Prostate gland (tissue), 2 donors: ENCODE results near the gene AFF3. TPM values are rescaled to one million over a fixed set of nuclear protein-coding genes. Genes with fewer than 3 reads are reported as not detected.
"Not testable (repeated sequence)": the region's sequence is repeated elsewhere in the genome, so short reads cannot be mapped to it uniquely, and the experiment has no call there.

ENCODE experiments used
- DNase-seq: peaks from one replicate; pipeline ENCODE4 v3.0.0-alpha.2; 2019; ENCODE audit warnings: low spot score
- H3K27ac ChIP-seq, 2 donors: fragments of 200-600 bp; sonication (generic); 2 replicates each; pipeline ENCODE4 v1.5.1; 2017 to 2019
- H3K27me3 ChIP-seq: fragments of 200-600 bp; sonication (generic); replicated peaks from 2 replicates; pipeline ENCODE4 v1.5.1; 2019; ENCODE audit not compliant: insufficient read depth
- H3K36me3 ChIP-seq, 2 donors: fragments of 200-600 bp; sonication (generic); 1 replicate in 1 of 2; 2 replicates in 1 of 2; pipeline versions ENCODE4 v1.5.1 to v1.8.1; 2017 to 2019
- H3K4me1 ChIP-seq: fragments of 200-600 bp; sonication (generic); replicated peaks from 2 replicates; pipeline ENCODE4 v1.5.1; 2019
- H3K4me3 ChIP-seq, 2 donors: fragments of 200-600 bp; sonication (generic); 2 replicates each; pipeline ENCODE4 v1.5.1; 2017 to 2019
- H3K9me3 ChIP-seq: fragments of 200-600 bp; sonication (generic); 2 replicates; pipeline ENCODE4 v1.5.1; 2017
- CTCF ChIP-seq, 4 experiments: fragments of 200-600 bp in 2 of 4; fragments of 450-650 bp in 2 of 4; sonication (generic) in 2 of 4; IDR thresholded peaks; 1 replicate in 3 of 4; 2 replicates in 1 of 4; pipeline ENCODE4 v1.5.1; 2016 to 2019; ENCODE audit warnings: antibody characterized with exemption in 4 of 4, mild to moderate bottlenecking in 2 of 4, moderate library complexity in 2 of 4
- POLR2A ChIP-seq: fragments of 450-650 bp; IDR thresholded peaks from one replicate; pipeline ENCODE4 v1.6.1; 2016; ENCODE audit warnings: antibody characterized with exemption, mild to moderate bottlenecking
- POLR2AphosphoS5 ChIP-seq: sonication (generic); formaldehyde crosslinking; IDR thresholded peaks from one replicate; pipeline ENCODE4 v1.6.1; 2017; ENCODE audit warnings: antibody characterized with exemption
- WGBS: methylation state at CpG from one replicate; pipeline ENCODE4 v1.1.5; 2018; 5-methylcytosine and 5-hydroxymethylcytosine counted together
- intact Hi-C: fragments of 100-400 bp; cut with DNase I; formaldehyde crosslinking; loops from one replicate; pipeline ENCODE4 v1.14.2; 2022
- total RNA-seq, 2 donors: library from RNA; depleted of rRNA; stranded (reverse); fragments of >200 nt; gene quantifications; one replicate each; pipeline ENCODE4 v1.1.0, GENCODE V29; 2016

AFF3 gene
- total RNA-seq, 2 donors from 2014 or later = 74.4 to 113 TPM

GRCh38 chr2:99956232-99957030 lies 186.0 kb downstream of the AFF3 start:
- intact Hi-C loops = no loop called here
- H3K27me3 ChIP-seq = no peaks in the 10 kb centered on the region
- no peaks in the 10 kb centered on the region for H3K36me3 ChIP-seq
- TF ChIP-seq POLR2AphosphoS5 (no peak), CTCF (IDR thresholded peaks at IDR 0.05) (no peak), POLR2A (no peak)
- no peak for DNase-seq
- no peaks in the 10 kb centered on the region for H3K4me1 ChIP-seq
- WGBS = 91% methylated on average over 6 of the region's 6 CpGs
- H3K27ac ChIP-seq = no peak overlapping the region
- H3K9me3 ChIP-seq = no peaks in the 10 kb centered on the region
- H3K4me3 ChIP-seq = no peak overlapping the region

- Histone ChIP-seq H3K27ac (no peak overlapping the region), H3K4me1 (no peaks in the 10 kb centered on the region), H3K36me3 (no peaks in the 10 kb centered on the region), H3K27me3 (no peaks in the 10 kb centered on the region), H3K9me3 (no peaks in the 10 kb centered on the region), H3K4me3 (no peak overlapping the region)
- no peak for DNase-seq
- intact Hi-C loops = no loop called here
- TF ChIP-seq POLR2A (no peak), POLR2AphosphoS5 (no peak), CTCF (IDR thresholded peaks at IDR 0.05) (no peak)
- WGBS = 98% methylated on average over 2 of the region's 2 CpGs
Observed at GRCh38 chr2:99953750-99954149, 188.6 kb downstream of the AFF3 start.

- no peak overlapping the region for H3K27ac ChIP-seq
- intact Hi-C loops = no loop called here
- no peak overlapping the region for H3K4me3 ChIP-seq
- H3K27me3 ChIP-seq = no peaks in the 10 kb centered on the region
- DNase-seq = no peak
- no peak for TF ChIP-seq CTCF (IDR thresholded peaks at IDR 0.05)
- no peak for TF ChIP-seq POLR2AphosphoS5
- no peak for TF ChIP-seq POLR2A
- WGBS = 95% methylated on average over 1 of the region's 1 CpG
- no peaks in the 10 kb centered on the region for H3K4me1 ChIP-seq
- H3K9me3 ChIP-seq = no peaks in the 10 kb centered on the region
- no peaks in the 10 kb centered on the region for H3K36me3 ChIP-seq
Observed at GRCh38 chr2:99949963-99950362, 192.4 kb downstream of the AFF3 start.

- TF ChIP-seq POLR2AphosphoS5 = no peak
- TF ChIP-seq CTCF (IDR thresholded peaks at IDR 0.05) = no peak
- TF ChIP-seq POLR2A = no peak
- Histone ChIP-seq H3K4me3 (no peak overlapping the region), H3K27me3 (no peaks in the 10 kb centered on the region), H3K36me3 (no peaks in the 10 kb centered on the region), H3K9me3 (no peaks in the 10 kb centered on the region), H3K27ac (no peak overlapping the region), H3K4me1 (no peaks in the 10 kb centered on the region)
- no peak for DNase-seq
- intact Hi-C loops = no loop called here
- WGBS = 96% methylated on average over 4 of the region's 4 CpGs
Observed at GRCh38 chr2:99949530-99949929, 192.9 kb downstream of the AFF3 start.

- Histone ChIP-seq H3K27me3 (no peaks in the 10 kb centered on the region), H3K27ac (no peak overlapping the region), H3K4me1 (no peaks in the 10 kb centered on the region), H3K9me3 (no peaks in the 10 kb centered on the region), H3K4me3 (no peak overlapping the region), H3K36me3 (no peaks in the 10 kb centered on the region)
- intact Hi-C loops = no loop called here
- DNase-seq = no peak
- no peak for TF ChIP-seq POLR2AphosphoS5
- TF ChIP-seq POLR2A = no peak
- TF ChIP-seq CTCF (IDR thresholded peaks at IDR 0.05) = no peak
- 90% methylated on average over 5 of the region's 5 CpGs for WGBS
Observed at GRCh38 chr2:99948010-99948409, 194.4 kb downstream of the AFF3 start.

- H3K4me1 ChIP-seq, H3K9me3 ChIP-seq, DNase-seq, H3K4me3 ChIP-seq, intact Hi-C loops, H3K36me3 ChIP-seq, H3K27me3 ChIP-seq, H3K27ac ChIP-seq: not testable (repeated sequence)
- 93% methylated on average over 4 of the region's 4 CpGs for WGBS
Observed at GRCh38 chr2:99947366-99947765, 195.0 kb downstream of the AFF3 start.
